Fibroblast of the aortic adventitia (primary cell): Measurements from ENCODE around the gene ABCG2. TPM values are rescaled to one million over a fixed set of nuclear protein-coding genes. Genes with fewer than 3 reads are reported as not detected.
A peak's percentile ranks its signal among the peaks of the same experiment; 100 is the strongest.

ENCODE experiments used
- DNase-seq: peaks from one replicate; pipeline ENCODE4 v3.0.0-alpha.2; 2010; ENCODE audit warnings: low read depth
- H3K4me3 ChIP-seq: 2 replicates; pipeline ENCODE4 v1.5.1; 2011; ENCODE audit warnings: low read depth, mild to moderate bottlenecking, control low read depth, low read length, moderate library complexity
- total RNA-seq: library from RNA; depleted of rRNA; stranded (reverse); fragments of >200 nt; gene quantifications from 2 replicates; pipeline ENCODE4 v1.2.3, GENCODE V29; 2012; ENCODE audit warnings: low replicate concordance
- TF ChIP-seq, protein P1 (sequence below): IDR thresholded peaks from 2 replicates; pipeline ENCODE4 v1.5.1; 2011; ENCODE audit warnings: mild to moderate bottlenecking, low read length, control low read depth, inconsistent platforms; ENCODE audit not compliant: insufficient read depth

The ABCG2 gene
- total RNA-seq, 1 donor = 7.0 TPM

- no peak overlapping the region for H3K4me3 ChIP-seq
- TF ChIP-seq, protein P1, sequence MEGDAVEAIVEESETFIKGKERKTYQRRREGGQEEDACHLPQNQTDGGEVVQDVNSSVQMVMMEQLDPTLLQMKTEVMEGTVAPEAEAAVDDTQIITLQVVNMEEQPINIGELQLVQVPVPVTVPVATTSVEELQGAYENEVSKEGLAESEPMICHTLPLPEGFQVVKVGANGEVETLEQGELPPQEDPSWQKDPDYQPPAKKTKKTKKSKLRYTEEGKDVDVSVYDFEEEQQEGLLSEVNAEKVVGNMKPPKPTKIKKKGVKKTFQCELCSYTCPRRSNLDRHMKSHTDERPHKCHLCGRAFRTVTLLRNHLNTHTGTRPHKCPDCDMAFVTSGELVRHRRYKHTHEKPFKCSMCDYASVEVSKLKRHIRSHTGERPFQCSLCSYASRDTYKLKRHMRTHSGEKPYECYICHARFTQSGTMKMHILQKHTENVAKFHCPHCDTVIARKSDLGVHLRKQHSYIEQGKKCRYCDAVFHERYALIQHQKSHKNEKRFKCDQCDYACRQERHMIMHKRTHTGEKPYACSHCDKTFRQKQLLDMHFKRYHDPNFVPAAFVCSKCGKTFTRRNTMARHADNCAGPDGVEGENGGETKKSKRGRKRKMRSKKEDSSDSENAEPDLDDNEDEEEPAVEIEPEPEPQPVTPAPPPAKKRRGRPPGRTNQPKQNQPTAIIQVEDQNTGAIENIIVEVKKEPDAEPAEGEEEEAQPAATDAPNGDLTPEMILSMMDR = no peak
- no peak for DNase-seq
Measured at GRCh38 chr4:88188738-88189417, 30.4 kb upstream of the ABCG2 start.

DNA sequence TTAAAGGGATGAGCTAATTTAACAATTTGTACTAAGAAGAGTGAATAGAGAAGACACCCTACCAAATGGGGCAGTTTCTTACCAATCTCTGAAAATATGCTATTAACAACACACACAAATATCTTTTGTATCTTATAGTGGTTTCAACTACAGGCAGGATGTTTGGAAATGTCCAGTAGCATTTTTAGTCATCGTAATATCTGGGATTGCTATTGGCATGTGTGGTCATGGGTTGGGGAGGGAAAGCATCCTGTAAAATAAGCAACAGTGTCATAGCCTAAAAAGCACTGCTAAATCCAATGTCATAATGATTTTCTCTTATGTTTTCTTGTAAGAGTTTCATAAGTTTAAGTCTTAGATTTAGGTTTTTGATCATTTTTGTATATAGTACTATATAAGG, 29.3 kb upstream of the ABCG2 start:
- no peak for DNase-seq
- no peak overlapping the region for H3K4me3 ChIP-seq
- TF ChIP-seq, protein P1 = no peak

DNA sequence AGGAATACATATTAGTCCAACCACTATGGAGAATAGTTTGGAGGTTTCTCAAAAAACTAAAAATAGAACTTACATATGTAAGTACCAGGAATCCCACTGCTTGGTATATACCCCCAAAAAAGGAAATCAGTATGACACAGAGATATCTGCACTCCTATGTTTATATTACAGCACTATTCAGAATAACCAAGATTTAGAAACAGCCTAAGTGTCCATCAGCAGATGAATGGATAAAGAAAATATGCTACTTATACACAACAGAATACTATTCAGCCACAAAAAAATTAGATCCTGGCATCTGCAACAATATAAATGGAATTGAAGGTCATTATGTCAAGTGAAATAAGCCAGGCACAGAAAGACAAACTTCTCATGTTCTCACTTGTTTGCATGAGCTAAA, 27.5 kb upstream of the ABCG2 start:
- no peak overlapping the region for H3K4me3 ChIP-seq
- peak; percentile 41 for DNase-seq
- TF ChIP-seq, protein P1 = no peak

- TF ChIP-seq, protein P1 = no peak
- H3K4me3 ChIP-seq = no peak overlapping the region
- DNase-seq = no peak
Measured at GRCh38 chr4:88179261-88179660, 20.8 kb upstream of the ABCG2 start.

DNA sequence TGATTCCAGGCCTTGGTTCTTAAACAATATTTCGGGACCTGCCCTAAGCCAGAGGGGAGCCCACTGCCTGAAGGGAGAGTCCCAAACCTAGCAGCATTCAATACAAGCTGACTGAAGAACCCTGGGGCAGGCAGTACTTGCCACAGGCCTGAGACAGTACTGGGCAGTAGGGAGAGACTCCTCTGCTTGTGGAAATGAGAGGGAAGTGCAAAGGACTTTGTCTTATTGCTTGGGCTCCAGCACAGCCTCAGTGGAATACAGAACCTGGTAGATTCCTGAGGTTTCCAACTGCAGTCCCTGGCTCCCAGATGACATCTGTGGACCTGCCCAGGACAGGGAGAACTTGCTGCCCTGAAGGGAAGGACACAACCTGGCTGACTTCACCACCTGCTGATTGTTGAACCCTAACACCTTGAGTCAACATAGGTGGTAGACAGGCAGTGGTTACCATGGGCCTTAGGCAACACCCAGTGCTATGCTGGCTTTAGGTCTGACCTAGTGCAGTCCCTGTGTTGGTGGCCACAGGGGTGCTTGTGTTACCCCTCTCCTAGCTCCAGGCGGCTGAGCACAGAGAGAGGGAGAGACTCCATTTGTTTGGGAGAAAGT, 20.3 kb upstream of the ABCG2 start:
- no peak overlapping the region for H3K4me3 ChIP-seq
- TF ChIP-seq, protein P1 = no peak
- DNase-seq = no peak

GRCh38 chr4:88177983-88178625, 19.7 kb upstream of the ABCG2 start:
- no peak overlapping the region for H3K4me3 ChIP-seq
- peak; percentile 71 for DNase-seq
- TF ChIP-seq, protein P1 = no peak
